Measurements from ENCODE around the gene GHRHR.

DNA sequence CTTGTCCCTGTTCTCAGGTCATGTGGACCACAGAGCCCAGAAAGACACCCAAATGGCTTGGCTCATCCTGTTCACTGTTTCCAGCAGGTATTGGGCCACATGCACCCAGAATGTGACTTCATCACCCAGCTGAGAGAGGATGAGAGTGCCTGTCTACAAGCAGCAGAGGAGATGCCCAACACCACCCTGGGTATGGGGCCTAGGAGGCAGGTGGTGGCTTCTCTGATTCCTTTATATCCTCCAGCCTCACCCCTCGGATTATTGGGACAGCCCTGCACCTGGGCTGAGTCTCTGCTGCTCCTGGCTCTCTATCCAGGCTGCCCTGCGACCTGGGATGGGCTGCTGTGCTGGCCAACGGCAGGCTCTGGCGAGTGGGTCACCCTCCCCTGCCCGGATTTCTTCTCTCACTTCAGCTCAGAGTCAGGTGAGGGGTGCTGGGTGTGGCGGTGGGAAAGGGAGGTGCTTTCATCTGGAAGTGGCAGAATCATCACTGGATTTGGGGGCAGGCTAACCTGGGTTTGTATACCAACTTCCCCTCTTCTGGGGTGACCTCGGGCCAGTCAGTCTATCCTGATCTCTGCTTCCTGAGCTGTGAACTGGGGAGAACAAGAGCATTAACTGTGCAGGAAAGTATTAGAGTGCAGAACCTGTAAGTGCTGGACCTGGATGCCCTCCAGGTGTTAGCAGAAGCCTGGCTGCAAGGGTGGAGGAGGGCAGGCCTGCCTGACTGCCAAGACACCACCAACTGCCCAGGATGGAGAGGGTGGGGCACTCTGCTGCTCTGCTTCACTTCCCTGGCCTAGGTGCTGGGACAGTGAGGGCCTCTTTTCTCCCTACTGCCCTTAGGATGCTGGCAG, 5.2 kb downstream of the GHRHR start:
- TF ChIP-seq, protein P1, sequence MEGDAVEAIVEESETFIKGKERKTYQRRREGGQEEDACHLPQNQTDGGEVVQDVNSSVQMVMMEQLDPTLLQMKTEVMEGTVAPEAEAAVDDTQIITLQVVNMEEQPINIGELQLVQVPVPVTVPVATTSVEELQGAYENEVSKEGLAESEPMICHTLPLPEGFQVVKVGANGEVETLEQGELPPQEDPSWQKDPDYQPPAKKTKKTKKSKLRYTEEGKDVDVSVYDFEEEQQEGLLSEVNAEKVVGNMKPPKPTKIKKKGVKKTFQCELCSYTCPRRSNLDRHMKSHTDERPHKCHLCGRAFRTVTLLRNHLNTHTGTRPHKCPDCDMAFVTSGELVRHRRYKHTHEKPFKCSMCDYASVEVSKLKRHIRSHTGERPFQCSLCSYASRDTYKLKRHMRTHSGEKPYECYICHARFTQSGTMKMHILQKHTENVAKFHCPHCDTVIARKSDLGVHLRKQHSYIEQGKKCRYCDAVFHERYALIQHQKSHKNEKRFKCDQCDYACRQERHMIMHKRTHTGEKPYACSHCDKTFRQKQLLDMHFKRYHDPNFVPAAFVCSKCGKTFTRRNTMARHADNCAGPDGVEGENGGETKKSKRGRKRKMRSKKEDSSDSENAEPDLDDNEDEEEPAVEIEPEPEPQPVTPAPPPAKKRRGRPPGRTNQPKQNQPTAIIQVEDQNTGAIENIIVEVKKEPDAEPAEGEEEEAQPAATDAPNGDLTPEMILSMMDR (IDR thresholded peaks at IDR 0.05; ENCODE audit: poor library complexity): no peak
- no peak for TF ChIP-seq EZH2 (IDR thresholded peaks at IDR 0.05; ENCODE audit: borderline replicate concordance)

Measured in hepatocyte (in vitro differentiated cells).